Left colon (tissue), 2 donors: Measurements from ENCODE around the gene OR6C2. TPM values are rescaled to one million over a fixed set of nuclear protein-coding genes. Genes with fewer than 3 reads are reported as not detected.
A peak's percentile ranks its signal among the peaks of the same experiment; 100 is the strongest.
"Not testable (repeated sequence)": the region's sequence is repeated elsewhere in the genome, so short reads cannot be mapped to it uniquely, and the experiment has no call there.

Experiments used
- ATAC-seq: fragments of 200-7000 bp; cut with Tn5 transposase; one replicate; pipeline ENCODE4 v1.9.1; 2020; ENCODE audit warnings: mild to moderate bottlenecking, moderate library complexity
- DNase-seq, 2 donors: peaks; one replicate each; pipeline ENCODE4 v3.0.0-alpha.2; 2020
- intact Hi-C, 2 donors: fragments of 100-400 bp; cut with DNase I in 1 of 2; cut with micrococcal nuclease in 1 of 2; formaldehyde crosslinking; loops; one replicate each; pipeline versions ENCODE4 v1.11.2 to v1.14.0; 2022; cut with DNase I, micrococcal nuclease
- long read RNA-seq: library from polyadenylated mRNA; unstranded; transcript quantifications from one replicate; pipeline ENCODE4 v2.0.0, GENCODE V29; 2021
- total RNA-seq, 2 donors: library from RNA; stranded (reverse); fragmentation: NEBNext Ultra II Directional; extraction: Animal tissue kit (Norgen Biotek cat#: 25700); gene quantifications; one replicate each; pipeline ENCODE4 v1.2.1, GENCODE V29; 2021
- donor health status: DM: no; HTN: no; CAD: no.
- donor health status: DM: yes; HTN: yes; CAD: no.

Gene OR6C2
- total RNA-seq, result not detected
- long read RNA-seq, result 0 reads

DNA sequence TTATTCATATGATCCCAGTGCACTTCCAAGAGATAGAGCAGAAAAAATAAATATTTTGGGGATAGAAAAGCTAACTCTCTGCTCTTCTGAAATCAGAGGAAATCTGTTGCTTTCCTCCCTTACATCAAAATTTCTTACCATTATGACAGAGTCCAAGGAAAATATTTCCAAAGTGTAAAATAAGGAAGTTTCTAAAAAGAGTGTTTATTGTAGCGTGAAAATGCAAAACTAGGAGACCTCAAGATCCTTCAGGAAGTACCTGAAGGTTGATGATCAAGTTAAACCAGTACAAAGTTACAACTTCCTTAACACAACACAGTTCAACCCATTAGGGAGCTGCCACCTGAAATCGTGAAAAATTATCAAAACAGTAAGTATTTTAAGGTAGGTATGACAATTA is at the start of gene OR6C2:
TSS of gene OR6C2 (plus strand) at position 301 of the 400 bp plus-strand sequence. CDS start 8,138 bp downstream, outside the sequence.
- intact Hi-C loops, result no loop called here
- ATAC-seq, result no peak
- DNase-seq, result no peak

DNA sequence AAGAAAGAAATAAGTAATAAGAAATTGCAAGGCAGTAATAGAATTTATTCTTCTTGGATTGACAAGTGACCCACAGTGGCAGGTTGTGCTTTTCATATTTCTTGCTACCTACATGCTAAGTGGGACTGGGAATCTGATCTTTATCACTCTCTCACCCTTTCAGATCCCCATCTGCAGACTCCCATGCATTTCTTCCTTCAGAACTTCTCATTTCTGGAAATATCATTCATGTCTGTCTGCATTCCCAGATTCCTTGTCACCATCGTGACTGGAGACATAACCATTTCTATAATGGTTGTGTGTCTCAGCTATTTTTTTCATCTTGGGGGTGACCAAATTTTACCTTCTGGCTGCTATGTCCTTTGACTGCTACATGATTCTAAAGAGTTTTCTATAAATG is 47.5 kb upstream of the OR6C2 start:
- ATAC-seq (no peak), DNase-seq (no peak)
- intact Hi-C loops, result no loop called here

DNA sequence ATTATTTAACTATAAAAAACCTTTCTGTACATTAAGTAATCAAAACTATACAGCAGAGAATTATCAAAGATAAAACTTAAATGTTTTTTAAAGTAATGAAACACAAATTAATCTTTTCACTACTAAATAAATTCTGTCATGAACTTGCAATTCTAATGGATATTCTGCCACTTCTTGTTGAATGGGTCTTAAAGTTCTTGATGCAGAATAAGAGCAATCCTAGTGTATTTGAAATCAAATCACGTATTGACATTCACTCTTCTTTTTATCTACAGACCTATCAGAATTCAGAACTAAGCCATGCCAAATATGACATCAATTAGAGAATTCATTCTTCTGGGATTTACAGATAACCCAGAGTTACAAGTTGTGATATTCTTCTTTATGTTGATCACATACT is 43.6 kb upstream of the OR6C2 start, which contains the start of gene OR6C65:
TSS of gene OR6C65 (plus strand) at position 301 of the 400 bp plus-strand sequence. CDS start at position 301, 0 bp downstream.
- intact Hi-C loops, result no loop called here
- no peak for DNase-seq
- no peak for ATAC-seq

DNA sequence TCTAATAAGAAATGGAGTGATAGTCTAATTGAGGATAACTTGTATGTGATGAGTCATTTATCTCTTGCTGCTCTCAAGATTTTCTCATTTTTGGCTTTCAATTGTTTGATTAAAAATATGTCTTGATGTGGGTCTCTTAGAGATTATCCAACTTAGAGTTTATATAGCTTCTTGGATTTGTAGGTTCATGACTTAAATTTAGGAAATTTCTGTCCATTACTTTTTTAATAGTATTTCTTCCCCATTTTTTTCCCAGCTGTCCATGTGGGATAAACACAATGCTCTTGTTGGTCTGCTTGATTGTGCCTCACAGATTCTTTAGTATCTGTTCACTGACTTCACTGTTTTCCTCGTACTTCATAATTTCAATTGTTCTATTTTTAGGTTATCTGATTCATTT is 36.0 kb upstream of the OR6C2 start:
- ATAC-seq (no peak), DNase-seq (no peak)
- intact Hi-C loops, result no loop called here

DNA sequence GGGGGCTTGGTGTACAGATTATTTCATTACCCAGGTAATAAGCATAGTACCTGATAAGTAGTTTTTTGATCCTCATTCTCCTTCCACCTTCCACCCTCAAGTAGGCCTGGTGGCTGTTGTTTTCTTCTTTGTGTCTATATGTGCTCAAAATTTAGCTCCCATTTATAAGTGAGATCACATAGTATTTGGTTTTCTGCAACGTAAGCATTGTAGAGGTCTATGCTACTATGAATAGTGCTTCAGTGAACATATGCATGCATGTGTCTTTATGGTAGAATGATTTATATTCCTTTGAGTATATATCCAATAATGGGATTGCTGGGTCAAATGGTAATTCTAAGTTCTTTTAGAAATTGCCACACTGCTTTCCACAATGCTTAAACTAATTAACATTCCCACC is 34.7 kb upstream of the OR6C2 start:
- intact Hi-C loops, ATAC-seq, DNase-seq: not testable (repeated sequence)

DNA sequence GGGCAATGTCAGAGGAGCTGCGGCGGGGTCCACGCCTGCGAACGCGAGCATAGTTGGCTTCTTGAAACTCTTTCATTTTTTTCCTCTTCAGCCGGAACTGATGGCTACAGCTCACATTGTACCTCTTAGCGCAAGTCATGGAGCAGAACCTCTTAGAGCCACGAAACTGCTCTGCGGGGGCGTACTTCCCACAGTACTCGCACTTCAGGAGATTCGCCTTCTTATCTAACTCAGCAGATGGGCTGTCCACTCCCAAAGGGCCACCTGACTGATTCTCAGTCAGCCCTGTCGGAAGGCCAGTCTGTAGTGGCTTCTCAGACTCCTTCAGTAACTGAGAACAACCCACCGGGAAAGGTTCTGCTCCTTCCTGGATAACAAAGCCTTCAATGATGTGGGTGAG is 31.7 kb upstream of the OR6C2 start:
- intact Hi-C loops, DNase-seq, ATAC-seq: not testable (repeated sequence)

DNA sequence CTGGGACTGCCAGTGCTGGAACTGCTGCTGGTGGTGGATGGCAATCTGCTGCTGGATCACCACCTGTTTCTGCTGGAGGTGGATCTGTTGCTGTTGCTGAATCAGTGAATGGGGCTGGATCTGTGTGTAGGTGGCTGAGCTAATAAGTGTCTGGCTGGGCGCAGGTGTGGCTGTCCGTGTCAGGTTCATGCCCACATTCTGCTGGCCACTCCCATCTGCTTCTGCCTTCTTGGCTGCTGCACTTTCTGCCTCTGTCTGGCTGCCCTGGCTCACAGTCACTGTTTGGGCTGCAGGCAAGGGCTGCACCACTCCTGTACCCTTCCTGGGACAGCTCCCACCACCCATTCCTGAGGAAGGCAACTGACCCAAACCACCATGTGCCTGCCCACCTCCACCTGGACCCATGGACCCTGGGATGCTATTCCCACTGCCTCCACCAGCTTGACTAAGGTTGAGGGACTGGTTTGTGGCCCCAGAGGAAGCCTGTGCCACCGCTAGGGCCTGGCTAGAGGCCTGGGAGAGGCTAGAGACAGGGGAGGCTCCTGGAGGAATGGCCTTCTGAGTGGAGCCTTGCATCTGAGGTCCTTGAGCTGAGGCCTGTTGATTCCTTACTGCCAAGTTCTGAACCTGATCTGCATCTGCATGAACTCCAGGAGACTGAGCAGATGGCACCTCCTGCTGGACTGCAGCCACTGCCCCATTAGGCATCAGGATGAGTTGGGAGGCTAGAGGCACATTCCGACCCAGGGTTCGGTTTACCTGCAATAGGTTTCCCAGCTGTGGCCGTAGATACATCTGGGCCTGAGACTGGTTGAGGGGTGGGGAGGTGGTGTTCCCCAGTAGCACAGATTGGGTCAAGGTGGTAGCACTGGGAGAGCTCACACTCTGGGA is 30.1 kb upstream of the OR6C2 start:
- ATAC-seq, result peak; percentile 88
- DNase-seq, intact Hi-C loops: not testable (repeated sequence)

DNA sequence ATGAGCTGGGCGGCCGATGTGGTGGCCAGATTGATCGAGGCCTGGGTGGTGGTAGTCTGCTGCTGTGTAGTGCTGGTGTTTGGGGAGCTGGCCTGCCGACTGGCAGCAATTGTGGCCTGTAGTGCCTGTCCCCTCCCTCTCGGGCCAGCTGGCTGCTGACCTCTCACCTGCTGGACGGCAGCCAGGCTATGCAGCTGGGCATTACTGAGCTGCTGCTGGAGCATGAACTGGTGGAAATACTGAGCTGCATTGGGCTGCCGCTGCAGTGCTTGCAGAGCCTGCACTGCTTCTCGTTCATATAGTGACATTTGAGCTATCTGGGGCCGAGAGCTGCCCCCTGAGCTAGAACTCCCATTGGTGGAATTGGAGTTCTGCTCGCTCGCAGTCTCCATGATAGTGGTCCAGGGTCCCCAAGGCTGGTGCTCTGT is 29.5 kb upstream of the OR6C2 start:
- ATAC-seq, result peak; percentile 27
- intact Hi-C loops, DNase-seq: not testable (repeated sequence)

DNA sequence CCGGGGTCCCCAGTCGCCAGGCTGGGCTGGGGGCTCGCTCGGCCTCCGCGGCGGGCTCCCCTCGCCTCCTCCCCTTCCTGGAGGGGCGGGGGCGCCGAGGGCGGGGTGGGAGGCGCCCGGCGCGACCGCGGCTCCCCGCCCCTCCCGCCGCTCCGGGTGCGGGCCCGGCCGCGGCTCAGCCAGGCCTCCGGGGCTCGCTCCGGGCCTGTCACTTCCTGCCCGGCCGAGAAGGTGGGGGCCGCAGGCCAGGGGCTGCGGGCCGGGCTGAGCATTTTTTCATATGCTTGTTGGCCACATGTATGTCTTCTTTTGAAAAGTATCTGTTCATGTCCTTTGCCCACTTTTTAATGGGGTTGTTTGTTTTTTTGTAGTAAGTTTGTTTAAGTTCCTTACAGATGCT is 29.0 kb upstream of the OR6C2 start:
- DNase-seq, intact Hi-C loops: not testable (repeated sequence)
- ATAC-seq, result peak; percentile 78

DNA sequence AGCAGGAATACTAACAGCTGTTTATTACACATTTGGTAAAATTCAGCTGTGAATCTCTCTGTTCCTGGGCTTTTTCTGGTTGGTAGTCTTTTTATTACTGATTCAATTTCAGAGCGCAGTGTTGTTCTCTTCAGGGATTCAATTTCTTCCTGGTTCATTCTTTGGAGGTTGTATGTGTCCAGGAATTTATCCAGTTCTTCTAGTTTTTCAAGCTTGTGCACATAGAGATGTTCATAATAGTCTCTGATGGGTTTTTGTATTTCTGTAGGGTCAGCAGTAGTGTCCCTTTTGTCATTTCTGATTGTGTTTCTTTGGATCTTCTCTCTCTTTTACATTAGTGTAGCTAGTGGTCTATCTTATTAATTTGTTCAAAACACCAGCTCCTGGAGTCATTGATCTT is 26.9 kb upstream of the OR6C2 start:
- intact Hi-C loops, result no loop called here
- no peak for DNase-seq
- ATAC-seq, result no peak

DNA sequence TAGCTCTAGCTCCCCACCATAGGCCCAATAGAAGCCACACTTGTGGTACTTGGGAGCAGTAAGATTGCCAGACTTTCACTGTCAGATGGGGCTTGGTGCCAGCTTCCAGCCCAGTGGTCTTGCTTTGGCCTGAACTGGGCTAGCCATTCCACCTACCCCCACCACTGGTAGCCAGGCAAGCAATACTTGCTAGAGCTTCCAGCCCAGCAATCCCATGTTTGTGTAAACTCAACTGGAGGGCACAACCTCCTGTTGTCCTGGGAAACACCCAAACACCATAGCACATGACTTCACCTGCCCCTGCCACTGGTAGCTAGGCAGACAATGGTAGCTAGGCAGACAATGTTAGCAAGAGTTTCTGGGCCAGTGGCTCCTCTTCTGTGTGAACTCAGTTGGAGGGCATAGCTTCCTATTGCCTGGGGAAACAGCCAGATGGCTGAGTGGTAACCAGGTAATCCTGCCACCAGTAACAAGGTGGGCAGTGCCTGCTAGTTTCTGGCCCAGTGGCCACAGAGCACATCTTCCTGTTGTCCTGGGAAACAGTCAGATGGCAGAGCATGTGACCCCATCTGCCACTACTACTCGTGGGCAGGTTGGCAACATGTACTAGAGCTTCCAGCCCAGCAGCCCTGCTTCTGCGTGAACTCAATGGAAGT is 23.4 kb upstream of the OR6C2 start:
- peak in 1 of 2 donors; percentile 2 for DNase-seq

DNA sequence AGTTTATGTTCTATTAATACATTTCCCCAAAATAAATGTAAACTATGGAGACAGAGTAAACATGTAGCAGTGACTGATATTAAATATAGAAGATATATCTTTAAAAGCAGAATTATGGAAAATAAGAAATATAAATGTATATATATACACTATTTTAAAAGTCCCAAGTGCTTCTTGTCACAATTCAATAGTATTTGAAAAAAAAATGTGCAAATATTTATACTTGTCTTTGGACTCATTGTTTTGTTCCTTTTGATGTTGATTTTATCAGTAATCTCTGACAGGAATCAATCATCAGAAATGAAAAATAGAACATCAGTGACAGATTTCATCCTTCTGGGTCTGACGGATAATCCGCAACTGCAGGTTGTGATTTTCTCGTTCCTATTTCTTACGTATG is 17.9 kb upstream of the OR6C2 start, which contains the start of gene OR6C76:
TSS of gene OR6C76 (plus strand) at position 301 of the 400 bp plus-strand sequence. CDS start at position 301, 0 bp downstream.
- DNase-seq, result no peak
- no peak for ATAC-seq
- intact Hi-C loops, result no loop called here

More for the DNA sequence above, 23.4 kb upstream of the OR6C2 start:
- ATAC-seq, result no peak
- intact Hi-C loops, result no loop called here

DNA sequence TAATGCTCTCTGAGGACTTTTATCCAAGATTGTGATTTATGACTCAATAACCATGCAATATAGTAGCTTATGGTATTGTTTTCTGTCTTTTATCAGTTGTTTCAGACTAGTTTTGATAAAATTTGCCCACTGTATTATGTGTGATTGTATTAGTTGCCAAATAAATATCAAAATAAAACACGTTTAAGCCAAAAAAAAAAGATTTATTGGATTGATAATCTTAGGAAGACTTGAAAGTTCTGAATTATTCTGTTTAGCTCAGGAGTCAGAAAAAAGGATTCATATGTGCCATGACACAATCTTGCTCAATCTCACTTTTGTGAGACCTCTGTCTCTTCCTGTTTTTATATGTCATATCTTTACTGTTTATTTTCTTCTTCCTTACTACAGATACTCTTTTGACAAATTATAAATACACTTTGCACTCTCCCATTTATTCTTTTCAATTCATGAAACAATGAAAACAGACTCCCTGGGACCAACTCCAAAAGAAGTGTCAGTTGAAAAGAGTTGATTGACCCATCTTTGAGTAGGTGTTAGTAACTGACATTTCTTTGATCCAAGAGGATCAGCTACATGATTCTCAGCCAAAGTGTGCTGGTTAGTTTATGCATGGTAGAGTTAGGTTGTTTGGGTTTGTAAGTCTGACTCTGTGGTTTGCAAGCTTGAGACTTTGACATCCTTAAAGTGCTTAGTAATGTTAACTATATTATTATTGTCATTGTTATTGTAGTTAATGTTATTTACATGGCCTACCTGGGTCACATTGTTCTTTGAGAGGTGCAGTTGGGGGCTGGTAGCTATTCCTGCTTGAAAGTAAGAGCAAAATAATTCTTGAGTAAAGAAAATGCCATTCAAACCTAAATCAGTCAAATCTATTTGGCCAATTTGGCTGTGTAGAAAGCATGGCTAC is 15.3 kb upstream of the OR6C2 start:
- DNase-seq (no peak), ATAC-seq (no peak)
- intact Hi-C loops, result no loop called here

DNA sequence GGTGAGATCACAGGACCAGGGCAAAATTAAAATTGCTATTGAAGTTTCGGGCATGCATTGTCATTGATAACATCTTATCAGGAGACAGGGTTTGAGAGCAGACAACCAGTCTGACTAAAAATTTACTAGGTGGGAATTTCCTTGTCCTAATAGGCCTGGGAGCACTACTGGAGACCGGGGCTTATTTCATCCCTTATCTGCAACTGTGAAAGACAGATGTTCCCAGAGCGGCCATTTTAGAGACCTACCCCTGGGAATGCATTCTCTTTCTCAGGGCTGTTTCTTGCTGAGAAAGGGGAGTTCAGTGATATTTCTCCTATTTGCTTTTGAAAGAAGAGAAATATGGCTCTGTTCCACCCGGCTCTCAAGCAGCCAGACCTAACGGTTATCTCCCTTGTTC is 2.6 kb upstream of the OR6C2 start:
- intact Hi-C loops, DNase-seq, ATAC-seq: not testable (repeated sequence)

DNA sequence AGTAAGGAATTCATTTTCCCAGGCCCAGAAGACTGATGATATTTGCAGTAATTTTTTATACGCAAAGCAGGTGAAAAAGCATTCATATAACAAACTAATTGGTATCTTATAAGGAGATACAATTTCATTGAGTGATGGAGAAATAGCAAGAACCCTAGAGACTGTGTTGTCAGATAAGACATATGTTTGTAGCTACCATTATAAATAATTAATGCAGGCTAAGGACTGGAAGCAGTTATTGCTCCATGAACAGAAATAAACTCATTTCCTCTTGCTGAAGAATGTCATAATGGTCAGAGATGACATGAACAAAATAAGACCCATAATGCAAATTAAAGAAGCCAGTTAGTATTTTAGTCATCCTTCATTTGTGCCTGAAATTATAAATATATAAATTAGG is 1.5 kb downstream of the OR6C2 start:
- DNase-seq, result no peak
- ATAC-seq, result no peak
- intact Hi-C loops, result no loop called here

DNA sequence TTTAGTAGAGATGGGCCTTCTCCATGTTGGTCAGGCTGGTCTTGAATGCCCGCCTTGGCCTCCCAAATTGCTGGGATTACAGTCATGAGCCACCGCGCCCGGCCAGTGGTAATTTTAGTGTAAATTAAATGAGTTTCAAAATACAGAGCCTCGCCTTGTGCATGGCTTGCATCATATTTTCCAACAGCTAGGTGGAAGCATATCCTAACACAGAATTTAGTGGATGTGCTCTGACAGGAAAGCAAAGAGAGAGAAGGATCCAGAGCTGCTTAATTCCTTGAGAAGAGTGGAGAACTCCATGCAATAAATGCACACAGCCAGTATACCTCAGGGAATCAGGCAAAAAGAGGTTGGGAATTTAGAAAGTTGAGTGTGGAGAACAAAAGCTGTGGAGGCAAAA is 2.5 kb downstream of the OR6C2 start:
- intact Hi-C loops, result no loop called here
- ATAC-seq (no peak), DNase-seq (no peak)

DNA sequence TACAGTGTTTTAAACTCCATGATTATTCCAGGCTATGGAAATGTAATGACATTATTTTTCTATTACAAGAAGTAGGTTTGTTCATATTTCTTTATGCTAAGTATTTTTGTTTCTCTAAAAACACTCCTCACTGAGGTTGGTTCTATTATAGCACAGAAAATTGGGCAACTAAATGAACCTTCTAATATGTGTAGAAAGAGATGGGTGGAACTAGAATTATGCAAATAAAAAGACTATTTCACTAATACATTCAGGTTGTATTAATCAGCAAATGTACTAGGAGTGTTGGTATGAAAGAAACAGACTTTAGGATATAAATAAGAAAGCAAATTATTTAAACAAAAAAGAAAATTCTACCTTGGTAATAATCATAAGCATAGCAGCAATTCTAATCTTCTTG is 4.9 kb downstream of the OR6C2 start:
- intact Hi-C loops, result no loop called here
- ATAC-seq, result no peak
- no peak for DNase-seq

DNA sequence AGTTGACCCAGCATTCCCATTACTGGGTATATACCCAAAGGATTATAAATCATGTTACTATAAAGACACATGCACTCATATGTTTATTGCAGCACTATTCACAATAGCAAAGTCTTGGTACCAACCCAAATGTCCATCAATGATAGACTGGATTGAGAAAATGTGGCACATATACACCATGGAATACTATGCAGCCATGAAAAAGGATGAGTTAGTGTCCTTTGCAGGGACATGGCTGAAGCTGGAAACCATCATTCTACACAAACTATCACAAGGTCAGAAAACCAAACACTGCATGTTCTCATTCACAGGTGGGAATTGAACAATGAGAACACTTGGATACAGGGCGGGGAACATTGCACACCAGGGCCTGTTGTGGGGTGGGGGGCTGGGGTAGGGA is 21.1 kb downstream of the OR6C2 start:
- ATAC-seq, intact Hi-C loops, DNase-seq: not testable (repeated sequence)

DNA sequence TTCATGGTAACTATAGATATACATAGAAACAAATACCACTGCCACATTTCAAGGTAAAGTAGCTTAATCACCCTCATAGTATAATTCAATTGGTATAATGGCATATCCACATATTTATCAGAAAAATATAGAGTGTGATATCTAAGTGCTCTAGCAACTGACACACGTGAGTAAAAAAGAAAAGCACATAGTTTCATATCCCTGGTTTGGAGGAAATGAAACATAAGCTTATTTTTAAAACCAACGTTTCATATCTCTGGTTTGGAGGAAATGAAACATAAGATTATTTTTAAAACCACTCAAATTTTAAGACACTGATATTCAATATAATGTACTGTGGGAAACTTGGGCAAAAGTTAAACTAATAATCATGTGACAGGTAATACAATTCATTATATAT is 24.0 kb downstream of the OR6C2 start:
- DNase-seq (no peak), ATAC-seq (no peak)
- intact Hi-C loops, result no loop called here
